Fibroblast of the conjunctiva (primary cell): ENCODE measurements around the gene FGFBP1.
A peak's percentile ranks its signal among the peaks of the same experiment; 100 is the strongest.

ENCODE experiments used
- DNase-seq: peaks from one replicate; pipeline ENCODE4 v3.0.0-alpha.2; 2010; ENCODE audit warnings: low read depth

FGFBP1 gene

DNA sequence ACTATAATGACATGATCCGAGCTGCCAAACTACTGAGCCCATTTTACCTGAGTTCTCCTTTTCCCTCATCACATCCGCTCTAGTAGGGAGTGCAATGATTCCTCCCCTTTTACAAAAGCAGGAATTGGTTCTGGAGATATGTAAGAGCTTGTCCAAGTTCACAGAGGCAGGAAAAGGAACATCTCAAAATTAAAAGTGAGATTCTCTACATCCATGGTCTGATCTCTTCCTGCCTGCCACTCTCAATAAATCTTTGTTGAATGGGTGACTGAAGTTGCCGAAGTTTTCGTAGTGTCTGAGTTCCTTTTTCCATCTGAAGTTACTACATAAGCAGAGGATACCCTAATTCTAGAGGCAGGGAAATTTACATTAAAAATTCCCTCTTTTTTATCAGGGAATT lies at the start of gene FGFBP1:
Gene FGFBP1, minus strand, starts transcription at position 101 of the 400 bp plus-strand sequence. CDS start 2,108 bp downstream, outside the sequence.
- no peak for DNase-seq

GRCh38 chr4:15988222-15988621 lies 49.7 kb upstream of the FGFBP1 start:
- no peak for DNase-seq

- no peak for DNase-seq
These were observed 48.4 kb upstream of the FGFBP1 start for GRCh38 chr4:15986907-15987306.

DNA sequence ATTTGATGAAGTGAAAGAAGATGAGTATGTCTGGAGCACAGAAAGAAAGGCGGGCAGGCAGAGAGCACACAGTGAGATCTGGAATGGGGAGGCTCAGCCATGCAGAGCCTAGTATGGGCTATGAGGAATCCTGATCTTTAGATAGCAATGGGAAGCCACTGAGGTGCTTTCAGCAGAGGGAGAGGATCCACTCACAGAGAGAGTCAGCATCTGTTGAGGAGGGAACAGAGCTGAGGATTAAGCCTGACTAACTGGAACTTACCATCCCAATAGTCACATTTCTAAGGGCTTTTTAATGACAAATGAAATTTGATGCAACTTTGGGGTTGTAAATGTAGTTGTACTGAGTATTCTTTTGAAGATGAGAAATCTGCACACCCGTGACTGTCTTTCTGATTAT lies 45.1 kb upstream of the FGFBP1 start:
- DNase-seq, result no peak

GRCh38 chr4:15982842-15983524 lies 44.4 kb upstream of the FGFBP1 start:
- no peak for DNase-seq

DNA sequence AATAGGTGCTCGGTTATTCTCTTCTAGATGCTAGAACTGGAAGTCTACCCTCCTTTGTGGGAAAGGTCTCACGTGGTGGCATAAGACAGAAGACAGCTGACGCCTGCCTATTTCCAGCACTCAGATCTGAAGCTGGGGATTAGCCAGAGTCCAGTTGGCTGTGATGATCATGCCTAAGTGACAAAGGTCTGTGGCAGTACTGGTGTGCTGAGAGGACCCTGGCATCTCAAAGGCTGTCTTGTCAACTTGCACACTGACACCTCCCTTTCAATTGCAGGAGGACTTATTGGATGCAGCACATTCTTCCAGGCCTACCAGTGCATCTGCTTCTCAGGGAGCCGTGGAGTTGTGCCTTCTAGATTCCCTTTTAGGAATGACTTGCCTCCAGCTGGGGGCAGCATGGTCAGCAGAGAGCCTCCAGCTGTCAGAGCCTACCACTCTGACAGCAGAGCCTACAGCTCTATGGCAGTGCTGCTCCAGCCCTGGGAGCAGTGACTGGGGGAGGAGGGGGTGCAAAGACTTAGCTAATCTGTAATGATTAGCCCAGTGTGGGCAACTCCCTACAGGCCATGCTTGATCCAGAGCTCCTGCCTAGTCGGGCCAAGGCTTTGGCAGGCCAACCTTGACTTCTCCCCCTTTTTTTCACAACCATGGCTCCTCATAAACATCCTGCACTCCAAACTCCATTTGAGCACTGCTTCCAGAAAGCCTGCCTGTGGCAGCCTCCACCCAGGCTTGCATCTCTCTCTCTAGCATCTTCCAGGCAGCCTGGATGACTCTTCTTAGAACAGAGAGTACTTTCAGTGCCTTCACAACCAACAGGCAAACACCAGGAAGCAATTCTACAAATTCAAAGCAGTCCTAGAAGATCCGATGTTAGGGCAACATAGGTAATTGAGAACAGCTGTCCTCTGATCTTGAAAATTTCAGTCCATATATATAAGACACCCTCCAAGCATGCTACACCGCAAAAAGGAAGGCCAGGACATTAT lies 38.2 kb upstream of the FGFBP1 start:
- peak; percentile 53 for DNase-seq

GRCh38 chr4:15971068-15971801 lies 32.7 kb upstream of the FGFBP1 start:
- DNase-seq, result no peak

DNA sequence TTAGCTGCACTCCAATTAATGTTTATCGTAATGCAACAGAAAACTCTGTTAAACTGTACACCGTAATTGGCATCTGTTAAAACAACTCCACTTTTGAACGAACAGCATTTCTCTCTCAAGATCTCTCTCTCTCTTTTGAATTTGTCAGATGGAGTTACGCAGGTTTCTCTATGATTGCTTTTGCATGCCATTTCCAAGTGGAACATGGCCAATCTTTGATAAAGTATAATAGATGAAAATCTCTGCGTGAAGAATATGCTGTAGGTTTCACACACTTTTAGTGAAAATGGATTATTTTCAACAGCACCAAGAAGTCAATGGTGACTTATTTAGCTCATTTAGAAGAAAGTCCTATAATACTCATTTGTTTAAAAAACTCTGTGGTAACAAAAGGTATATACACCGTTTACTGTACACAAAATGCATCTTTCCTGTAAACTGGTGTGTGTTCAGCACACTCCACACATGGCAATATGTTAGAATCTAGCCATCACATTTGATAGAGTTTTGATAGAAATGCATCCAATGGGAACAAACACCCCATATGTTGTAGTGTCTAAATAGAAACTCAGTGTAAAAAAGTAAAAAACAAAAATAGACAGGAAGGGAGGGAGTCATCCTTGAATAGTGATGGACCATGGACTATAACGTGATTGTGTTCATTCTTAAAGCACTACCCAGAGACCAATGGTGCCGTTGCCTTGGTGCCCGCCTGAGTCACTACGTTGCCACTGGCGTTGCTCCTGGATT lies 30.2 kb upstream of the FGFBP1 start:
- DNase-seq, result no peak

DNA sequence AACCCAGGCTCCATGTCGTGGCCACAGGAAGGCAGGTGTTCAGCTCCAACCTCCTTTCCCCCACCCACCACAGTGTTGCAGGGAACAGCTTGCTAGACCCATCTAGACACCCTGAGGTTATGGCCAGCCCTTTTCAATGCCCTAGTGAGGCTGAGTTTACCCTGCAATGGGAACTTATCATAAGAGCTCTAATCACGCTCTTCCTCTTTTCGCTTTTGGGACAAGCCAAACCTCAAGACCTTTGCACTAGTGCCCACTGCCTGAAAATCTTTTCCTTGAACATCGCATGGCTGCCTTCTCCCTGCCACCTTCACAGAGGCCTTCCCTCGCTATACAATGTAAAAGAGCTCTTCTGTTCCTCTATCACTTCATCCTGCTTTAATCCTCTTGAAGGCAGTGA lies 26.8 kb upstream of the FGFBP1 start:
- DNase-seq, result no peak

GRCh38 chr4:15964159-15964558 lies 25.6 kb upstream of the FGFBP1 start:
- DNase-seq, result no peak

DNA sequence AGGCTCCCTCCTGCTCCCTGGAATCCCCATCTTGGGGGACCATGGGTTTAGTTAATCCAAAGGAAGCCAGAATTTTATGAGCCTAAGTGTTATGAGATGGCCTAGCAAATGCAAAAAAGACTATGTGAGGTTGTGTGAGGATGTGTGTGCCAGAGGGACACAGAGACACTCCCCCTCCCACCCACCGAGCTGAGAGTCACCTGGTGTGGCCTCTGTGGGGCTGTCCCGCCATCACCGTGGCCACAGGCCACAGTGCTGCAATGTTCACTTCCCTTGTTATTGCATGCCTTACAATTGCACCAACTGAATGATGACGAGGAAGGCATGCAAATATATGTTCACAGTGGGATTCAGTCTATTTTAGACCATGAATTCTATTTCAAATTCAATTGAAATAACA lies 25.0 kb upstream of the FGFBP1 start:
- DNase-seq, result no peak

DNA sequence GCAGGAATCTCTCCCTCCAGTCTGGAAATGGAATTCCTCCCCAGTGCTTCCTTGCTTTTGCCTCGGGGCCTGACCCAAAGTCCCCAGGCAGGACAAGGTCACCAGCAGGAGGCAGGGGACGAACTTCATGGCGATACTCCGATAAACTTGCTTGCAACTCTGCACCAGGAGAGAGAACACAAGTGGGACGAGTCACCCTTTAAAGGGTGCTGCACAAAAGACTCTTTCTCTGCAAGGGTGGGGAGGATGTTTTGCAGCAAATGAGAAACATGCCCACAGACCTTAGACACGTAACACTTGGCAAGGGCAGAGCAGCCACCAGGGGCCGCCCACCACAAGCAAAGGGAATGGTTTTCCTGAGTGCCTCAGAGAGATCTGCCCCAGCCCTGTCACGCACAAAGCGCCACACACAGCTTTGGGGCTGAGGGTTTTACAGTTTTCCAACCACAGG lies 24.5 kb upstream of the FGFBP1 start, which contains the start of gene FGFBP2:
Gene FGFBP2, minus strand, starts transcription at position 175 of the 451 bp plus-strand sequence. Its CDS starts 46 bp downstream, at position 129.
- peak; percentile 39 for DNase-seq

GRCh38 chr4:15961781-15962510 lies 23.4 kb upstream of the FGFBP1 start:
- no peak for DNase-seq

- no peak for DNase-seq
These were observed 20.0 kb upstream of the FGFBP1 start for GRCh38 chr4:15958562-15958961.

DNA sequence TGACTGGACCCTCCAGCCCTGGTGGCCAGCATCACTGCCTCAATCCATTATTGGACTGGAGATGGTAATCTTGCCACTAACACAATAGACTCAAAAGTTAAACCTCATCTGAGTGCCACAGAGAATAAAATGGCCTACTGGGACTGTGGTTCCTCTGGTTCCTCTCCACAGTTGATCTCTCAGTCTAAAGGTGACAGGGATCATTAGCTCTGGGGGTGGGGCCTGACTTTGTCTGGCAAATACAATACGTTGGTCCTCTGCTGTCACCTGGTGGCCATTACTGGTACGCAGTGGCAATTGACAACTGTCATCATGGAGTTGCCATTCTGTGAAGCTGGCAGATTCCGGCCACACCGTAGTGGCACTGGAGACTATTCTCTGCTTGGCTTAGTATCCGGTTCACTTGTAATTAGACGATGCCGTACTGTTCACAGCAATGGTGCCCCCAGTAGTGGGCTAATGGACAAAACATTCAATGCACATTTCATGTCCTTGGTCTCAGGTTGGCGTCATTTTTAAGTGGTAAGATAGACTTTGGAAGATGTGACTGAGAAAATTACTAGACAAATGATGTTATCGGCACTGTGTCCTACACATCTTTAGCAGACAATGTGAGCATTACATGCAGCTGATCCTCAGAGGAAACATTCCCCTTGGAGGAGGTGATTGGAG lies 17.8 kb upstream of the FGFBP1 start:
- DNase-seq, result peak; percentile 36

- no peak for DNase-seq
These were observed 17.1 kb upstream of the FGFBP1 start for GRCh38 chr4:15955670-15956069.

DNA sequence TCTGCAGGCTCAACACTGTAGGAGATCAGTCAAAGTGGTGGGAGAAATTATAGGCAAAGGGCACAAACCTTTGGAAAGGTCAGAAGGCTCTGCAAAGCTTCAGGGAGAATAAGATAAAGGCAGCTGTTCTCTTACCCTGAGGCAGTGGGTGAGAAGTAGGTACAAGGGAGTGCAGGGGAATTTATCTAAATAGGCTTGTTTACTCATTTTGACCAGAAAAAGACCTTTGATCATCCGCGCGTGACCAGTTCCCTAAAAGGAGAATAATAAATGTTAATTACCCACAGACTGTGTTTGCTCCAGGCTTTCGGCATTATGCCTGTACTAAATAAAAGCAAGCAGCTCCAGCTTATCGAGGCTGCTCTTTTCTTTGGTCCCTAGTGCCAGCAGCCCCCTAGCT lies 15.1 kb upstream of the FGFBP1 start:
- no peak for DNase-seq

- no peak for DNase-seq
These were observed 13.2 kb upstream of the FGFBP1 start for GRCh38 chr4:15951781-15952180.

- no peak for DNase-seq
These were observed 10.3 kb upstream of the FGFBP1 start for GRCh38 chr4:15948826-15949225.

DNA sequence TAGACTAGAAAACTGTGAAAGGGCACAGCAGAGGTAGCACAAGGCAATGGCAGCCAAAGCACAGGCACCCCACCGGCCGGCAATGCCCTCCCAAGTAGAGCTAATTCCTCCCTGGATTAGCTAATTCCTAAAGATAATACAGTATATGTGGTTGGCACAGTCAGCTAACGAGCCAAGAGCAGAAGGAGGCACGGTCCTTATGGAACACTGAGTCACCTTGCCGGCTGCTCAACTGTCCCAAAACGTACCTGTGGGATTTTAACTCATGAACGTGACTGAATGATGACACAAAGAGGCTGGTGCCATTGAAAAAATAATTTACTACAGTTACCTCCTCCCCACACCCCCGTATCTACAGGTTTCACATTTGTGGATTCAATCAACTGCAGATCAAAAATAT lies 9.1 kb upstream of the FGFBP1 start:
- no peak for DNase-seq
